NT2/D1 (cell line): ENCODE data around the gene ATG9A.

Experiments
- YY1 ChIP-seq: IDR thresholded peaks from 2 replicates; pipeline ENCODE4 v1.6.1; 2011; ENCODE audit not compliant: insufficient read length, insufficient read depth
- ZNF274 ChIP-seq: IDR thresholded peaks from 2 replicates; pipeline ENCODE4 v1.6.1; 2011; ENCODE audit warnings: mild to moderate bottlenecking, low read depth, low read length

GRCh38 chr2:219245899-219246230 is 16.4 kb upstream of the ATG9A start:
- TF ChIP-seq ZNF274 (no peak), YY1 (no peak)
